NCI-H774 (cell line): ENCODE data around the gene SIGLEC1.

ENCODE experiments used
- DNase-seq: peaks from one replicate; lab custom pipeline; 2025; lab: John Stamatoyannopoulos, UW

The SIGLEC1 gene

GRCh38 chr20:3712279-3712873, at the start of gene SIGLEC1:
SIGLEC1 (minus strand) TSS chr20:3712600; CDS start chr20:3707128, 5,472 bp downstream.
- no peak for DNase-seq

- no peak for DNase-seq
Observed at GRCh38 chr20:3760655-3761348, 48.4 kb upstream of the SIGLEC1 start.

GRCh38 chr20:3759884-3760283, 47.5 kb upstream of the SIGLEC1 start:
- DNase-seq, result no peak

- no peak for DNase-seq
Observed at GRCh38 chr20:3759316-3759823, 47.0 kb upstream of the SIGLEC1 start.

DNA sequence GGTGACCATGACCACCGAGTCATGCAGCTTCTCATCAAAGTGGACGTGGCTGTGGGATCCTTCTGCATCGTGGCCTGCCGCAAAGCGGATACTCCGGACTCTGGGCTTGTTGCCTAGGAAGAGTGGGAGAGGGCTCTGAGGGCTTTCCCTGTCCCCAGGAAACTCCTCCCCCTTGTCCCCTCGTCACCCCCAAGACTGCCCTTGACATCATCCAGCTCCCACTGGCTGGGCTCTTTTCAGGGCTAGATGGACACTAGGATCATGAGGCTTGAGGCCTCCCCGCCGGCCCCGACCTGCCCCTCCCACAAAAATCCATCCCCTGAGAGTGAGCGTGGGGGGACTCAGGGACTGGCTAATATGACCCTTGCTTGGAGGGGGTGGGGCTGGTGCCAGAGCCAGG, 46.2 kb upstream of the SIGLEC1 start:
- DNase-seq, result no peak

GRCh38 chr20:3757268-3757667, 44.9 kb upstream of the SIGLEC1 start:
- no peak for DNase-seq

DNA sequence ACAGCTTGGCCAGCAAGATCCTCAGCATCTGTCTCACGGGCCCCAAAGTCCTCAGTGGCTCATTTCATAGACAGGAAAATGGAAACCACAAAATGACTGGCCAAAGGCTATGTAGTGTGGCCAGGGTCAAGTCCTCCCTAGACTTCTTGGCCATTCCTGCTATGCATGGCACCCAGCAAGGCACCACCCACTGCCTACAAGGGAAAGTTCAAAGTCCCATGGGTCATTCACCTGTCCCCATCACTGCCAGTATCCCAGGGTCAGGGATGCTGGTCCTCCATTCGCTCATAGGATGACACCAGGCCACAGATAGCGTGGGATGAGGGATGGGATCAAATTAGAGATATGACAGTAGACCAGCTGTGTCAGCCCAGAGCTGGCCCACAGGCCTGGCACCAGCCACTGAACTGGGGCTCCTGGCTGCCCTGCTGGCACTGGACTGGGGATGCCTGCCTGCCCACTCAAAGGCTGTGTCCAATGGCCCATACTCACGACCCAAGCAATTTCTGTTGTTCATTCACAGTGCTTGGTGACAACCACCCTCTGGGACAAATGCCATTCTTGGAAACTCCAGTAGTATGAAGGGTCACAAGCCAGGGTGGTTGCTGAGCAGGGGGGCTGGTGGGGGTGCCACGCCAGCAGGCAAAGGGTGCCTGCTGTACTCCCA, 43.5 kb upstream of the SIGLEC1 start:
- DNase-seq, result no peak

- DNase-seq, result no peak
Observed at GRCh38 chr20:3755269-3755668, 42.9 kb upstream of the SIGLEC1 start.

- no peak for DNase-seq
Observed at GRCh38 chr20:3754276-3754630, 41.9 kb upstream of the SIGLEC1 start.

GRCh38 chr20:3753501-3754275, 41.3 kb upstream of the SIGLEC1 start:
- no peak for DNase-seq

DNA sequence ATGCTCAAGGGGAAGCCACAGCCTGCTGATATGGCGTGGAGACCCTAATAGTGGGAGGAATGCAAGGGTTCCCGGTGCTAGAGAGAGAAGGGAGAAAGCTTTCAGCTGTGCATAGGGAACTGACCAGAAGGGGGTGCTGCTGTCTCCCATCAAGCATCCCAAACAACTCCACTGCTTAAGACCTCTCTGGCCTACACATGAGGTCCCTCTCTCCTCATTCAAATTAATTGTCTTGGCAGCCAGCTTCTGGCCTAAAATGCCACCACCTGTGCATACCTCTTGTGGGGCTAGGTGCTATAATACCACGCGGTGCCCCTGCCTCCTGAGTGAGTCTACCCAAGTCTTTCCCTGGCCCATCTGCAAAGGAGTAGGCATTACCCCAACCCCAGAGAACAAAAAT, 40.7 kb upstream of the SIGLEC1 start:
- DNase-seq, result peak; percentile 8

DNA sequence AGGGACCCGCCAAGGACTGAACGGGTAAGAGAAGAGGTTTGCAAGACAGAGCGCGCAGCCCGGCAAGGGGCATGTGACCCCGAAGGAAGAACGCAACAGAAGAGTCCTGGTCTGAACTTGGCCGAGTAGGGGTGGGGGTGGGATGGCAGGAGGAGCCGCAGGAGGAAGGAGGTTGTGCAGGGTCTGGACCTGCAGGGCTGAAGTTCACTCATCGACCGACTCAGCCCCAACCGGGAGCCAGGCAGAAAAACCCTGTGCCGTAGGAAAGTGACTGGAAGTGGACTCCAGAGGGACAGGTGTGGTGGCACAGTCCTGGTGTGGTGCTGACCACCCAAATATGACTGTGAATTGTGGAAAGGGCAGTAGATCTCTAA, 40.0 kb upstream of the SIGLEC1 start:
- no peak for DNase-seq

DNA sequence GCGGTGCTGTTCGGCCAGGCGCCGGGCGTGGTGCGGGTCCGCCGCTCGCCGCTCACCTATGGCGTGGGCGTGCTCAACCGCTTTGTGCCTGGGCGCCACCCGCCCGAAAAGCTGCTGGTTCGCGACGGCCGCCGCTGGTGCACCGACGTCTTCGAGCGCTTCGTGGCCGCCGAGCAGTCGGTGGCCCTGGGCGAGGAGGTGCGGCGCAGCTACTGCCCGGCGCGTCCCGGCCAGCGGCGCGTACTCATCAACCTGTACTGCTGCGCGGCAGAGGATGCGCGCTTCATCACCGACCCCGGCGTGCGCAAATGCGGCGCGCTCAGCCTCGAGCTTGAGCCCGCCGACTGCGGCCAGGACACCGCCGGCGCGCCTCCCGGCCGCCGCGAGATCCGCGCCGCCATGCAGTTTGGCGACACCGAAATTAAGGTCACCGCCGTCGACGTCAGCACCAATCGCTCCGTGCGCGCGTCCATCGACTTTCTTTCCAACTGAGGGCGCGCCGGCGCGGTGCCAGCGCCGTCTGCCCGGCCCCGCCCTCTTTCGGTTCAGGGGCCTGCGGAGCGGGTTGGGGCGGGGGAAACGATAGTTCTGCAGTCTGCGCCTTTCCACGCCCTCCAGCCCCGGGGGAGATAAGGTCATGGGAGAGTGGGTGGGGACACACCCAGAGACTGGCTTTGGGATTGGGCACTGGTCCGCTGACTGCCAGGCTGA, 39.4 kb upstream of the SIGLEC1 start:
- no peak for DNase-seq

DNA sequence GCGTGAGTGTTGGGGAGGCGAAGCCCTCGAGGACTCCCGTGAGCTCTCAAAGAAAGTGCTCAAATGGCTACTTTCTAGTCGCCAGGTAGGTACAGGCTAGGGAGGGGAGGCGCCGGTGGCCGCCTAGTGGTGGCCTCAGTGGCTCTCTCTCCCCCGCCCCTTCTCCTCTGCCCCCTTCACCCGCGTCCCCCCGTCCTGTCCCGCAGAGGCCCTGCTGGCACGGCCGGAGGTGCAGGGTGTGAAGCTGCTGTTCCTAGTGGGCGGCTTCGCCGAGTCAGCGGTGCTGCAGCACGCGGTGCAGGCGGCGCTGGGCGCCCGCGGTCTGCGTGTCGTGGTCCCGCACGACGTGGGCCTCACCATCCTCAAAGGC, 38.9 kb upstream of the SIGLEC1 start:
- DNase-seq, result no peak

DNA sequence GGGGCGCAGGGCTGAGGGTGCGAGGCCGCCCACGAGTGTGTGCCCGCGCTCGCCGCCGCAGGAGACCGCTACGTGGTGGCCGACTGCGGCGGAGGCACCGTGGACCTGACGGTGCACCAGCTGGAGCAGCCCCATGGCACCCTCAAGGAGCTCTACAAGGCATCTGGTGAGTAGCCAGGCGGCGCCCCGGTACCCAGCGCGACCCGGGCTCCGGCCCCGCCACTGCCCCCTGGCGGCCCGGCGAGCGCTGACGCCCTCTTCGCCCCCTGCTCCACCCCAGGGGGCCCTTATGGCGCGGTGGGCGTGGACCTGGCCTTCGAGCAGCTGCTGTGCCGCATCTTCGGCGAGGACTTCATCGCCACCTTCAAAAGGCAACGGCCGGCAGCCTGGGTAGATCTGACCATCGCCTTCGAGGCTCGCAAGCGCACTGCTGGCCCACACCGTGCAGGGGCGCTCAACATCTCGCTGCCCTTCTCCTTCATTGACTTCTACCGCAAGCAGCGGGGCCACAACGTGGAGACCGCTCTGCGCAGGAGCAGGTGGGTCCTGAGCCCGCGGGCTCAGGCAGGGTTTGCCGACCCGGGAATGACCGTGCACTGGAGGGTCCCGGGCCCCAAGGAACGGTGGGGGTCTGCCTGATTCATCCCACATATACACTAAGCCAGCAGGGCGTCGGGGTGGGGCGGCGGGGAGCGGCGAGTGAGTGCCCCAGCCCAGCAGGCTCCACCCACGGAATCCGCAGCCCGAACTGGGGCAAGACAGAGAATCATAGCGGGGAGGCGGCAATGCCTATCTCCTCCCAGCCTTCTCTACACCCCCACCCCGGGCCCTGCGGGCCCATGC, 37.5 kb upstream of the SIGLEC1 start:
- no peak for DNase-seq

- DNase-seq, result no peak
Observed at GRCh38 chr20:3749087-3749688, 36.8 kb upstream of the SIGLEC1 start.

DNA sequence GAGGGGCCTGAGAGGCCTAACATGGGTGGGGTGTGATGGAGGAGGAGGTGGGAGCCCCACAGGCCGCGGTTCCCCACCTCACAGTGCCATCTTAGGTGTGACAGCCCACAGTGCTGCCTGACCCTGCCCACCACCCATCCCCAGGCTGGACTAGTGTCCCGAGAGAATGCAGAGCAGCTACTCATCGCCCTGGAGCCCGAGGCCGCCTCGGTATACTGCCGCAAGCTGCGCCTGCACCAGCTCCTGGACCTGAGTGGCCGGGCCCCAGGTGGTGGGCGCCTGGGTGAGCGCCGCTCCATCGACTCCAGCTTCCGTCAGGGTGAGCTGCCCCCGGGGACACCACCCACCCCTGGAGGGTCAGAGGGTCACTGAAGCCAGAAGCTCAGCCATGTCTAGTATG, 35.7 kb upstream of the SIGLEC1 start:
- no peak for DNase-seq

DNA sequence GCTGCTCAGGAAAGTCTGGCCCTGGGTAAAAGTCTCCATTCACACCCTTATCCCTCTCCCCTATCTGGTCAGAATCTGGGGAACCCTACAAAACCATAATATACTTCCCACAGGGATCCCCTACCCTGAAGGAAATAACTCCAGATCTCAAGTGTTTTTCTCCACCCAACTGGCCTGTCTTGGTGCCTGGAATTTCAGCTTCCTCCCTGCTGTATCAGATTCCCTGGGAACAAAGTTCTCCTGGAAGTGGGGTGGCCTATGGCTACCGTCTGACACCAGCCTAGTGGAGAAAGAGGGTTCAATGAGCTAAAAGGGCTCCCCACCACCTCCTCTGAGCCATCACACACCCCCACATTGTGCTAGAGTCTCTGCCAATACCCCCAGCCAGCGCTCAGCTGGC, 35.1 kb upstream of the SIGLEC1 start:
- DNase-seq, result no peak

DNA sequence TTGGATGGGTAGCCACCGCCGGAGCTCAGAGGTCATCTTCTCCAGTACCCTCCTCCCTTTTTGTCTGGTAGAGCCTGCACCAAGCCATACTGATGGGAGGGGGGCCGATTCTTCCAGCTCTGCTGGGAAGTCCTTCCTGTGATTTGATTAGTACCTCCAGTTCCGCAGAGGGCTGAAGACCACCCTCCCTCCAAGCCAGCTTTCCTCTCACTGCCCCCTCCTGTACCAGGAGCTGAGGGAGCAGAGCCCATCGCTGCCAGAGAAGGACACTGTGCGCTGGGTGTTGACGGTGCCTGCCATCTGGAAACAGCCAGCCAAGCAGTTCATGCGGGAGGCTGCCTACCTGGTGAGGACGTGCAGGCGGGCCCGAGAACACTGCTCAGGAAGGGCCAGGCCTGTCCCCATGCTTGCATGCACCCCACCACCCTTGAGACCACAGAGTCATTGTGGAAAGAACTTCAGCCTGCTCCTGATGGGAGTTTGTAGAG, 33.3 kb upstream of the SIGLEC1 start:
- no peak for DNase-seq
